Measurements from ENCODE around the gene HOXA5.

GRCh38 chr7:27111042-27111750 is 32.3 kb downstream of the HOXA5 start:
- TF ChIP-seq, protein P1, sequence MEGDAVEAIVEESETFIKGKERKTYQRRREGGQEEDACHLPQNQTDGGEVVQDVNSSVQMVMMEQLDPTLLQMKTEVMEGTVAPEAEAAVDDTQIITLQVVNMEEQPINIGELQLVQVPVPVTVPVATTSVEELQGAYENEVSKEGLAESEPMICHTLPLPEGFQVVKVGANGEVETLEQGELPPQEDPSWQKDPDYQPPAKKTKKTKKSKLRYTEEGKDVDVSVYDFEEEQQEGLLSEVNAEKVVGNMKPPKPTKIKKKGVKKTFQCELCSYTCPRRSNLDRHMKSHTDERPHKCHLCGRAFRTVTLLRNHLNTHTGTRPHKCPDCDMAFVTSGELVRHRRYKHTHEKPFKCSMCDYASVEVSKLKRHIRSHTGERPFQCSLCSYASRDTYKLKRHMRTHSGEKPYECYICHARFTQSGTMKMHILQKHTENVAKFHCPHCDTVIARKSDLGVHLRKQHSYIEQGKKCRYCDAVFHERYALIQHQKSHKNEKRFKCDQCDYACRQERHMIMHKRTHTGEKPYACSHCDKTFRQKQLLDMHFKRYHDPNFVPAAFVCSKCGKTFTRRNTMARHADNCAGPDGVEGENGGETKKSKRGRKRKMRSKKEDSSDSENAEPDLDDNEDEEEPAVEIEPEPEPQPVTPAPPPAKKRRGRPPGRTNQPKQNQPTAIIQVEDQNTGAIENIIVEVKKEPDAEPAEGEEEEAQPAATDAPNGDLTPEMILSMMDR (conservative IDR thresholded peaks at IDR 0.05 in 1 of 2, IDR thresholded peaks at IDR 0.05 in 1 of 2; ENCODE audit: low read depth in 1 of 2, low read length in 2 of 2): no peak
- TF ChIP-seq EZH2 (IDR thresholded peaks at IDR 0.05; ENCODE audit: low read length, missing control alignments): no peak

Data from fibroblast of lung (primary cell).